Measurements from ENCODE around the gene ABCG8.

ABCG8 gene

DNA sequence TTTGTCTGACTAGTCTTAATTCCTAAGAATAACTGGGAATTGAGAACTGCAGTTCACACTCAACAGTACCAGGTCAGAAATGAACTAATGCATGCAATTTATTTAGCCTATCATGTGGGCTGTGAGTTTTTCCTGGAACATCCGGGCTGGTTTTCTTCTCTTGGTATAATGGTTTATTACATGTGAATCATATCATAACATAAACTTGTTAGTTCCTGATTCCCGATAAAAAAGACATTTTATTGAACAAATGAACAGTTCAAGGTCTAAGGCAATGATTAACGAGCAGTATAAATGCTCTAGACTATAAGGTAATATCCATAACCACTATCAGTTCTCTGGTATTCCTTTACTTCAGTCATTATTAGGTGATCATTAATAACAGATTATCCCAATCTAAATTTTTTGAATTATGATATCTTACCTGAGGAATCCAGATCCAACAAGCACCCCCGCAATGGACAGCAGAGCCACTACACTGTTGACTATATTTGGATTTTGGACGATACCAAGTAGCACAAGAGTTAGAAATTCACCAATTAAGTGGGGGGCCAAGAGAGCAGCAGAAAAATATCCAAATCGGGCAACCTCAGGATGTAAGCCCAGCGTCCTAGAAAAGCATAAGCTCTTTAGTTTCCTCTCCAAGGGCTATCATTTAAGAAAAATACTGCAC, 19.1 kb upstream of the ABCG8 start:
- Histone ChIP-seq H3K36me3 (ENCODE audit: insufficient read depth, low read length) (no peaks in the 10 kb centered on the region), H3K9ac (ENCODE audit: insufficient read length) (no peak overlapping the region), H3K4me3 (no peak overlapping the region), H3K27ac (no peak overlapping the region), H3K9me3 (ENCODE audit: low read depth, low read length) (no peaks in the 10 kb centered on the region)
- no peak for TF ChIP-seq POLR2AphosphoS5 (IDR thresholded peaks at IDR 0.05; ENCODE audit: borderline replicate concordance, low read depth, low read length)
- no peak for TF ChIP-seq EZH2 (IDR thresholded peaks at IDR 0.05)
- TF ChIP-seq FOXP2 (optimal IDR thresholded peaks at IDR 0.05; ENCODE audit: control extremely low read depth, extremely low read length, insufficient read depth), result no peak
- DNase-seq (ENCODE audit: low read depth, low spot score), result no peak

DNA sequence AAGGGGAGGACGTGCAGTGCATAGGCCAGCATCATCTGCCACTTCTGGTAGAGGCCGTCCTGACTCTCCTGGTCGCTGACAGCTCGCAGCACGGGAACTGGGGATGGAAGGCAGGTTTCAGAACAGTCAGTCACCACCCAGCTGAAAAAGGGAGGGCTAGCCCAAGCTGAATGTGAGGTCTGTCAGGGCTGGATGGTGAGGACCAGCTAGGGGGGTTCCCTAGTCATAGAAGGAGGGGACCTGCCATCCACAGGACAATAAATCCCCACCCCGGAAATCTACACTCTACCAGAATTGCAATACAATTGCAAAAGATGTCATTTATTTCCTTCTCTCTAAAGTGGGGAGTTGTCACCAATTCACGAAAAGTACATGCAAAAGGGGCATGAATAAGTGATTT, 15.9 kb upstream of the ABCG8 start:
- H3K36me3 ChIP-seq (ENCODE audit: insufficient read depth, low read length), result no peaks in the 10 kb centered on the region
- DNase-seq (ENCODE audit: low read depth, low spot score), result no peak
- H3K9ac ChIP-seq (ENCODE audit: insufficient read length), result no peak overlapping the region
- no peak overlapping the region for H3K27ac ChIP-seq
- no peaks in the 10 kb centered on the region for H3K9me3 ChIP-seq (ENCODE audit: low read depth, low read length)
- H3K4me3 ChIP-seq, result no peak overlapping the region
- TF ChIP-seq POLR2AphosphoS5 (IDR thresholded peaks at IDR 0.05; ENCODE audit: borderline replicate concordance, low read depth, low read length) (no peak), FOXP2 (optimal IDR thresholded peaks at IDR 0.05; ENCODE audit: control extremely low read depth, extremely low read length, insufficient read depth) (no peak), EZH2 (IDR thresholded peaks at IDR 0.05) (no peak)

DNA sequence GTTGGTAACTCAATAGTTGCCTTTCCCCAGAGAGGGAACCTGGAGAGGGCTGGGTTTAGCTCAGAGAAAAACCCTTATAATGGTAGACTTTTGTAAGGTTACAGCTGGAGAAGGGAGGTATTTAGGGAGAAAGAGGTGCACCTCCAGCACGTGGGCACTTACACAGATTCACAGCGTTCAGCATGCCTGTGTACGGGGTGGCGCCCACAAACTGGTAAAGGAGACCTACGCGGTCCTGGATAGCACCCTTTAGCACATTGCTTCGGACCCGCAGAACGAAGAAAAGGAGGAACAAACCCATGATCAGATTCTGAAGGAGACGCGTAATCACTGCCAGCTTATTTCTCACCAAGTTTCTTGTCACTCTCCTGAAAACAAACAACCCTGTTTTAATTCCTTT, 15.0 kb upstream of the ABCG8 start:
- DNase-seq (ENCODE audit: low read depth, low spot score), result no peak
- no peak overlapping the region for H3K4me3 ChIP-seq
- TF ChIP-seq EZH2 (IDR thresholded peaks at IDR 0.05) (no peak), FOXP2 (optimal IDR thresholded peaks at IDR 0.05; ENCODE audit: control extremely low read depth, extremely low read length, insufficient read depth) (no peak), POLR2AphosphoS5 (IDR thresholded peaks at IDR 0.05; ENCODE audit: borderline replicate concordance, low read depth, low read length) (no peak)

DNA sequence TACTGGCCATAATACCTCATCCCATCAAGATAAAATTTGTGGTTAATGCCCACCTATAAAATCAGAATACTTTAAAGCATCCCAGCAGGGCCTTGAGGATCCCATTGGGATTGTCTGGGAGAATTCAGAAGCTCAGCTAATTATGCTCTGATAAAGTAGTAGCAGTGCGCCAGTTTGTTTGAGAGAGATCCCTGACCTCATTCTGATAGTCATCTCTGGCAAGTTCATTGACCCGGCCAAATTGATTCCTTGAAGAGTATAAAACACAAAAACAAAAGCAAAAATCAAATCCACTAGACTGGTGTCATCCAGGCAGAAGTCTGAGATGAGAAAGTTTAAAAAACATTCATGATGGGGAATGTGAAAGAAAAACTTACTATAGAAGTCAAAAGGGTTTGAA, 14.3 kb upstream of the ABCG8 start:
- DNase-seq (ENCODE audit: low read depth, low spot score), result no peak
- H3K36me3 ChIP-seq (ENCODE audit: insufficient read depth, low read length), result no peaks in the 10 kb centered on the region
- TF ChIP-seq FOXP2 (optimal IDR thresholded peaks at IDR 0.05; ENCODE audit: control extremely low read depth, extremely low read length, insufficient read depth), result no peak
- TF ChIP-seq POLR2AphosphoS5 (IDR thresholded peaks at IDR 0.05; ENCODE audit: borderline replicate concordance, low read depth, low read length), result no peak
- TF ChIP-seq EZH2 (IDR thresholded peaks at IDR 0.05), result no peak
- H3K9me3 ChIP-seq (ENCODE audit: low read depth, low read length), result no peaks in the 10 kb centered on the region
- H3K4me3 ChIP-seq, result no peak overlapping the region
- no peak overlapping the region for H3K9ac ChIP-seq (ENCODE audit: insufficient read length)
- no peak overlapping the region for H3K27ac ChIP-seq

More for the DNA sequence above, 15.0 kb upstream of the ABCG8 start:
- no peaks in the 10 kb centered on the region for H3K36me3 ChIP-seq (ENCODE audit: insufficient read depth, low read length)
- H3K9ac ChIP-seq (ENCODE audit: insufficient read length), result no peak overlapping the region
- H3K9me3 ChIP-seq (ENCODE audit: low read depth, low read length), result no peaks in the 10 kb centered on the region
- H3K27ac ChIP-seq, result no peak overlapping the region

DNA sequence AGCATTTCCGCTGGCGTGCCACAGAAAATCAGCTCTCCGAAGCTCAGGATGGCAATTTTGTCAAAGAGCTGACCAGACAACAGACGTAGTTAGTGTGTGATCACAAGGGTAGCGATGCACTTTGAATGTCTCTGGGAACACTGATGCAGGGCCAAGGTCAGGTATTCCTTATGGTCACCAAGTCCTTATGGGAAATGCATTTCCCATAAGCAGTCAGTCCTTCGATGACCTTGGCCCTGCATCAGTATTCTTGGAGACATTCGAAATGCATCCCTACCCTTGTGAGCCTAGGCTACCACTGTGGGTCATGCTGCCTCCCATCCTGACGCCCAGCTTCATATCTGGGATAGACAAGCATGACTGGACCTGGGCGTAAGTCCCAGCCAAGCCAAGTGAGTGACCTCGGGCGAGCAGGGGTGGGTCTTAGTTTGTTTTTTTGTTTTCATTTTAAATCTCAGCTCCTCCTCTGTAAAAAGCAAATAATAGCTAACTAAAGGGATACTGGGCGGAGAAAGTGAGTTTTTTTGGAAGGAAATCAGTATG, 13.7 kb upstream of the ABCG8 start:
- Histone ChIP-seq H3K4me3 (no peak overlapping the region), H3K36me3 (ENCODE audit: insufficient read depth, low read length) (no peaks in the 10 kb centered on the region), H3K27ac (no peak overlapping the region), H3K9ac (ENCODE audit: insufficient read length) (no peak overlapping the region), H3K9me3 (ENCODE audit: low read depth, low read length) (no peaks in the 10 kb centered on the region)
- TF ChIP-seq FOXP2 (optimal IDR thresholded peaks at IDR 0.05; ENCODE audit: control extremely low read depth, extremely low read length, insufficient read depth) (no peak), POLR2AphosphoS5 (IDR thresholded peaks at IDR 0.05; ENCODE audit: borderline replicate concordance, low read depth, low read length) (no peak), EZH2 (IDR thresholded peaks at IDR 0.05) (no peak)
- DNase-seq (ENCODE audit: low read depth, low spot score), result no peak

DNA sequence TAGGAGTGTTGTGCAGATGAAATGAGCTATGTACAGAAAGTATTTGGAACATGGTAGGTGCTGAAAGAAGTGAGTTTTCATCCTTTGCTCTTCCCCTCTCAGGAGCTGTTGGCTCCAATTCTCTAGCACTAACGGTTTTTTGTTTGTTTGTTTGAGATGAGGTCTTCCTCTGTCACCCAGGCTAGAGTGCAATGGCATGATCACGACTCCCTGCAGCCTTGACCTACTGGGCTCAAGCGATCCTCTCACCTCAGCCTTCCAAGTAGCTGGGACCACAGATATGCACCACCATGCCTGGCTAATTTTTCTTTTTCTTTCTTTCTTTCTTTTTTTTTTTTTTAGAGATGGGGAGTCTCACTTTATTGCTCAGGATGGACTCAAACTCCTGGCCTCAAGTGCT, 12.9 kb upstream of the ABCG8 start:
- no peak overlapping the region for H3K4me3 ChIP-seq
- H3K27ac ChIP-seq, result no peak overlapping the region
- H3K9me3 ChIP-seq (ENCODE audit: low read depth, low read length), result no peaks in the 10 kb centered on the region
- H3K36me3 ChIP-seq (ENCODE audit: insufficient read depth, low read length), result no peaks in the 10 kb centered on the region
- no peak for DNase-seq (ENCODE audit: low read depth, low spot score)
- H3K9ac ChIP-seq (ENCODE audit: insufficient read length), result no peak overlapping the region
- TF ChIP-seq FOXP2 (optimal IDR thresholded peaks at IDR 0.05; ENCODE audit: control extremely low read depth, extremely low read length, insufficient read depth) (no peak), EZH2 (IDR thresholded peaks at IDR 0.05) (no peak), POLR2AphosphoS5 (IDR thresholded peaks at IDR 0.05; ENCODE audit: borderline replicate concordance, low read depth, low read length) (no peak)

DNA sequence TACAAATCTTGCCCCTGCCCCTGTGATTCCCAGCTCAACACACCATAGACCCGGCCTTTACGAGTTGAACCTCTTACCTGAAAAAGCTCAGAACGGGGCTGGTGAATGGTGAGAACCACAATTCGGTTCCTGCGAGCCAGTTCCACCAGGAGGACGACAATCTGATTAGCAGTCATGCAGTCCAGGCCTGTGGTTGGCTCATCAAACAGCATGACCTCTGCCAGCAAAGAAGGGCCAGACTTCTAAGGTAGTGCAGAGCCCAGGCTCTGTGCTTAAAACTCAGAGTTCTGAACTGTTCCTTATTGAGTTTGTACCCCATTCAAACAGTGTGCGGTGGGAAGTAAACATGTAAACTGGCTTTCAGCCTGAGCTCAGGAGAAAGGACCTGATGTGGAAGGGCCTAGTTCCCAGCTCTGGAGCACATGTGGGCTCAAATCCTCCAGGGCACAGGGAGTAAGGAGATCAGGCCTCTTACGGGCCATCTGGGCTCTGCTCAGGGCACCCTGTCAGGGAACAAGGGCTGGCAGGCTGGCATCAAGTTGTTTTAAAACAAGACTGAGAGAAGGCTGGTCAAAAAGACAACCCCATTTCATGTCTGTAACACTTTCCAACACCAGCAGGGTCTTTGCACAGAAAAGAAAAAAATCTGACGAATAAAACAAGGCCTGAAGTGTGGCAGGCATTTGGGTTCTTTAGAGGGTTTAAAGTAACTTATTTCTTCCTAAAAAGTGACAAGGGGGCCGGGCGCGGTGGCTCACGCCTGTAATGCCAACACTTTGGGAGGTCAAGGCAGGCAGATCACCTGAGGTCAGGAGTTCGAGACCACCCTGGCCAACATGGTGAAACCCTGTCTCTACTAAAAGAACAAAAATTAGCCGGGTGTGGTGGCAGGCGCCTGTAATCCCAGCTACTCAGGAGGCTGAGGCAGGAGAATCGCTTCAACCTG, 12.2 kb upstream of the ABCG8 start:
- no peaks in the 10 kb centered on the region for H3K9me3 ChIP-seq (ENCODE audit: low read depth, low read length)
- DNase-seq (ENCODE audit: low read depth, low spot score), result no peak
- H3K9ac ChIP-seq (ENCODE audit: insufficient read length), result no peak overlapping the region
- H3K4me3 ChIP-seq, result no peak overlapping the region
- no peak overlapping the region for H3K27ac ChIP-seq
- no peaks in the 10 kb centered on the region for H3K36me3 ChIP-seq (ENCODE audit: insufficient read depth, low read length)
- TF ChIP-seq EZH2 (IDR thresholded peaks at IDR 0.05) (no peak), FOXP2 (optimal IDR thresholded peaks at IDR 0.05; ENCODE audit: control extremely low read depth, extremely low read length, insufficient read depth) (no peak), POLR2AphosphoS5 (IDR thresholded peaks at IDR 0.05; ENCODE audit: borderline replicate concordance, low read depth, low read length) (no peak)
